SU-DHL-6 (cell line): ENCODE measurements around the gene PRDM15.

Source experiments
- EZH2phosphoT487 ChIP-seq: fragments of 200-600 bp; sonication (generic), shearing (Covaris generic); conservative IDR thresholded peaks from 2 replicates; pipeline ENCODE4 v1.6.1; 2018; ENCODE audit warnings: mild to moderate bottlenecking, antibody characterized with exemption, low read length, moderate library complexity, mixed read lengths
- TF ChIP-seq, protein P1 (sequence below): fragments of 200-600 bp; sonication (generic); IDR thresholded peaks from one replicate; pipeline ENCODE4 v1.5.1; 2017; ENCODE audit warnings: antibody characterized with exemption, mild to moderate bottlenecking, low read length, moderate library complexity; ENCODE audit not compliant: insufficient read depth, poor library complexity, severe bottlenecking

DNA sequence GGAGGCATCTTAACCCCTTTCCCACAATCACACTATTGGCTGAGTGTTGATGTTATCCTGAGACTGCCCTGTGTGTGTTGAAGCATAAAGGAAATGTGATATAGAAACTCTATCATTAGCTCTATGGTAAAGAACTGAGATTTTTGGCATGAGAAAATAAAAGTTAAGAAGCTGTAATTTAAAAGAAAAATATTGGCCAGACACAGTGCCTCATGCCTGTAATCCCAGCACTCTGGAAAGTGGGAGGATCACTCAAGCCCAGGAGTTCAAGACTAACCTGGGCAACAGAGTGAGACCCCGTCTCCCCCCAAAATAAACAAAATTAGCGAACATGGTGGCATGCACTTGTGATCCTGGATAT, 98.1 kb downstream of the PRDM15 start:
- TF ChIP-seq, protein P1, sequence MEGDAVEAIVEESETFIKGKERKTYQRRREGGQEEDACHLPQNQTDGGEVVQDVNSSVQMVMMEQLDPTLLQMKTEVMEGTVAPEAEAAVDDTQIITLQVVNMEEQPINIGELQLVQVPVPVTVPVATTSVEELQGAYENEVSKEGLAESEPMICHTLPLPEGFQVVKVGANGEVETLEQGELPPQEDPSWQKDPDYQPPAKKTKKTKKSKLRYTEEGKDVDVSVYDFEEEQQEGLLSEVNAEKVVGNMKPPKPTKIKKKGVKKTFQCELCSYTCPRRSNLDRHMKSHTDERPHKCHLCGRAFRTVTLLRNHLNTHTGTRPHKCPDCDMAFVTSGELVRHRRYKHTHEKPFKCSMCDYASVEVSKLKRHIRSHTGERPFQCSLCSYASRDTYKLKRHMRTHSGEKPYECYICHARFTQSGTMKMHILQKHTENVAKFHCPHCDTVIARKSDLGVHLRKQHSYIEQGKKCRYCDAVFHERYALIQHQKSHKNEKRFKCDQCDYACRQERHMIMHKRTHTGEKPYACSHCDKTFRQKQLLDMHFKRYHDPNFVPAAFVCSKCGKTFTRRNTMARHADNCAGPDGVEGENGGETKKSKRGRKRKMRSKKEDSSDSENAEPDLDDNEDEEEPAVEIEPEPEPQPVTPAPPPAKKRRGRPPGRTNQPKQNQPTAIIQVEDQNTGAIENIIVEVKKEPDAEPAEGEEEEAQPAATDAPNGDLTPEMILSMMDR: no peak
- TF ChIP-seq EZH2phosphoT487: no peak
